NCI-H526 (cell line): ENCODE results near the gene CLTC.

Experiments used
- DNase-seq, 2 experiments: peaks; one replicate each; lab custom pipeline; 2025; lab: John Stamatoyannopoulos, UW

The CLTC gene

DNA sequence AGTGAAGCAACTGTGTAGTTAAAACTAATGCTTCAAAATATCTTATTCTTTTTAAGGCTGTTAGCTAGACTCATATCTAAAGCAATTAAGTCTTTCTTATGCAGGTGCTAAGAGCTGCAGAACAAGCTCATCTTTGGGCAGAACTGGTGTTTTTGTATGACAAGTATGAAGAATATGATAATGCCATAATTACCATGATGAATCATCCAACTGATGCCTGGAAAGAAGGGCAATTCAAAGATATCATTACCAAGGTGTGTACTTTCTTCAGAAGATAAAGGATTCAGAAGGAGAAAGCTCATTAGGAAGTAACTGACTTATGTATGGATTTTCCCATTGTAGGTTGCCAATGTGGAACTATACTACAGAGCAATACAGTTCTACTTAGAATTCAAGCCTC is 63.6 kb downstream of the CLTC start:
- no peak for DNase-seq

DNA sequence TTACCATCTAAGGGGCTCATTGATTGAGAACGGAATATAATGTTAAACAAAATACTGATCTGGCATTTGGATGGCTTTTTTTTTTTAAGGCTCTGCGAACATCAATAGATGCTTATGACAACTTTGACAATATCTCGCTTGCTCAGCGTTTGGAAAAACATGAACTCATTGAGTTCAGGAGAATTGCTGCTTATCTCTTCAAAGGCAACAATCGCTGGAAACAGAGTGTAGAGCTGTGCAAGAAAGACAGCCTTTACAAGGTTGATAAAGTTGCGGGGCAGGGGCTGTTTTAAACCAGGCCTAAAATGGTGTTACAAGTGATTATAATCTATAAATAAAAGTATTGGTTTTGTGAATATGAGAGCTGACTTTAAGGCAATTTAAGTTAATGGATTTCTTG is 65.3 kb downstream of the CLTC start:
- no peak for DNase-seq

DNA sequence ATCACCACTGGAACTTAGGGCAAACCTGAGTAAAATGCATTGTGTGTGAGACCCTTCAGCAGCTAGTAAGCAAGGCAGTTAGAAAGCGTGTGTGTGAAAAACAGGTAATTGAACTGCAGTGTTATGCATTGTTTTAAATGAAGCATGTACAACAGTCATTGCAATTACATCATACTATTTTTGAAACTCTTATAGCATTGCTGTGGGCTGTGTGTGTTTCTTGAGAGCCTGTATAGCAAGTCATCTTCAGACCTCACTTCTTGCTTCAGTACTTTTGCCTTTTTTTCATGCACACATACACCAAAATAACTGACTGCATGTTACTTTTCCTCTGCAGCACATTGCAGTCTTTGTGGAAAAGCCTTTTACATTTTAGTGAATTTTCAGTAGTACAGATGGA is 68.3 kb downstream of the CLTC start:
- no peak for DNase-seq

GRCh38 chr17:59688496-59688895 is 68.8 kb downstream of the CLTC start:
- no peak for DNase-seq

DNA sequence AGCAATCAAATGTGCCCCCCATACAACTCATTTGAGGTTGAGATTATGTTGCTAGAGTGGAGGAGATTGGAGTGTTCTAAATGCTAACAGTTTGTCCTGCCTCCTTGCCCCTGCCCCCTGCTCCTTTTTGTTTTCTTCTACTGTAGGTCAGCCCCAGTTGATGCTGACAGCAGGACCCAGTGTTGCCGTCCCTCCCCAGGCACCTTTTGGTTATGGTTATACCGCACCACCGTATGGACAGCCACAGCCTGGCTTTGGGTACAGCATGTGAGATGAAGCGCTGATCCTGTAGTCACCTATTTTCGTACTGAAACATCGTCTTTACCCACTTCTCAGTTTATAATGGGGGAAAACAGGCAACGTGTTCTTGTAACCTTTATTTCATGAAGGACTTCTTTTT is 73.9 kb downstream of the CLTC start:
- DNase-seq, result no peak

DNA sequence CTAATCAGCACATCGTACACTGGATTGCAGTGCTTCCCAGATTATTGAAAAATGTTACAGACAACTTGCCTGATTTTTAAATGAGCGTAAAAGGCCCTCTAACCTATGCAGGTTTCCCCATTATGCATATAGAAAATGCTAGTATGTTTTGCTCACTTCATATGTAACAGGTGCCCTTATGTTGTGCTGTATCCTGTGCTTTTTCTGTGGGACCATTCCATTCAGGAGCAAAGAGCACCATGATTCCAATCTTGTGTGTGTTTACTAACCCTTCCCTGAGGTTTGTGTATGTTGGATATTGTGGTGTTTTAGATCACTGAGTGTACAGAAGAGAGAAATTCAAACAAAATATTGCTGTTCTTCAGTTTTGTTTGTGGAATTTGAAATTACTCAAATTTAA is 74.6 kb downstream of the CLTC start:
- DNase-seq, result no peak

DNA sequence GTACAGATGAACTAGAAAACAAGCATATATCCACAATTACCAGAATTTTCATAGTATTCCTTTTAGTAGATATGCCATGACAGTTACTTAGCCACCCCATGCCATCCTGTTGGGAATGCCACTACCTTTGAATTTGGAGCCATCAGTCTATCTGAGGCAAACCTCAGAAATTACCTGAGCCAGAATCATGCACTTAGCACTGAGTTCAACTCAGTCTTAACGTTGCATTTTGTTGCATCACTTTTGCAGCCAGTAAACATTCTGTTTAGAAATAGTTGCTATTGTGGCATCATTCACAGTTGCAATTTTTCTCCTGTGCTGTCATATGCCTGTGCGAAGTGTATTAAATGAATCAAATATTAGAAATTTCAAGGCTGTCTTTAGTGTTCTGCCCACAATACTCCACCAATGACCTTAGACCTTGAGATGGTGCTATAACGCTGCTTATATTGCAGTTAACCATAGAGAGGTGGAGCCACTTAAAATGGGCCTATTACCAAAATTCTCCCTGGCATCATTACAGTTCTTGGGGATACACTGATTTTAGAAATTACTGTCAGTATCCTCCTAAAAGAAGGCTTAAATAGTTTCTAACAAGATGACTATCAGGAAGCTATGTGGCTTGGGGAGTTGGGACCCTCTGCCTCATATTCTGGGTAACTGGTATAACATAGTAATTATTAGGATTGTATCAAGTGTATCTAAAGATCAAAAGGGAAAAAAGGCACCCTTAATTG is 76.4 kb downstream of the CLTC start:
- DNase-seq, result no peak

DNA sequence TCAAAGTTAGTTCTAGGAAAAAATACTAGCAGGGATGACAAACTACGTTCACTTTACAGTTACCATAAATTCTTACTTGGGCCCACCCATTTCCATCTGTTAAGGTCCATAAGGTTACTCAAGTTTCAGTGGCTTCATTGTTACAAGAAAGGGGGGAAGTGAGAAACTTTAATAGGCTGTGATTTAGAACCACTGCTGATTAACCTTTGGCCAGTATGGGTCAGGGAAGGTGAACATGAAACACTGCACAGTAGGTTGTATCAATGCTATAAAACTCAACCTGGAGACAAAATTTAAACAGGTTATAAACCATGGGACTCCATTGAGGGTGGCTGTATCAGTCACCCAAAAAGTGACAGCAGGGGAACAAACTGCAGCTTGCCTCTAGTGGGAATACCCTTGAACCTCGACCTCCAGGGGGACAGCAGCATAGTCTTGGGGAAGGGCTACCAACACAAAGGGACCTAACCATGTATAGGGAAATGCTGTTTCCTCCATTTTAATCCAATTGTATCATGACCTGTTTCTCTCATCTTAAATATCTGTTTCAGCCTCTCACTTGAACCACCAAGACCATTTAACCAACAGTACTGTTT is 77.1 kb downstream of the CLTC start:
- DNase-seq, result no peak

GRCh38 chr17:59698143-59698542 is 78.4 kb downstream of the CLTC start:
- no peak for DNase-seq

DNA sequence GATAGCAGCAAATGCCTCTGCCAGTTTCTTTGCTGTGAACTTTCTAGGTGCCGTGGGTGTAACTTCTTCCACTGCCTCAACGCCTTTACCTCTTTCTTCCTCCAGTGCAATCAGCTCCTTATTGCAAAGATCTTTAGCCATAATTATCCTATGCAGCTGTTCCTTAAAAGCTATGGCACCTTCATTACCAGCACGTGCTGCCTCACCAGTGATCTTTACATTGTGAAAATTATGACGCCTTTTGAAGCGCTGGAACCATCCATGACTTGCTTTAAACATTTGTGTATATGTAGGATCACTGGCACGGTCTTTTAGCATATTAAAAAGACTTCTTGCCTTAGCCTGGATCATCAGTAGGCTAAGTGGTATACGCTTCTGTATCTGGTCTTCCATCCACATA is 79.5 kb downstream of the CLTC start:
- DNase-seq, result no peak

DNA sequence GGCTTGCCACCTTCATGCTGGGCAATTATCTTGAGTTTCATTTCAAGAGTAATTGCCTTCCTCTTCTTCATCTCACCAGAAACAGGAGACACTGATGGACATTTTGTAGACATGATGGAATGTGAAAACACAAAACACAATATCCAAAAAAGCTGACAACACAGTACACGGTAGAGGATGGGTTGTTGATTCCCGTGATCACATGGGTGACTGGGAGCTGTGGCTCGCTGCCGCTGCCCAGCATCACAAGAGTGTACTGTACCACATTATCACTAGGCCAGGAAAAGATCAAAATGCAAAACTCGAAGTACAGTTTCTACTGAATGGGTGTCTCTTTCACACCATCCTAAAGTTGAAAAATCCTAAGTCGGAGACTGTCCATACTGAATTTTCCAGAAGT is 80.1 kb downstream of the CLTC start:
- DNase-seq, result no peak

- no peak for DNase-seq
Measured at GRCh38 chr17:59702304-59702703, 82.6 kb downstream of the CLTC start.

DNA sequence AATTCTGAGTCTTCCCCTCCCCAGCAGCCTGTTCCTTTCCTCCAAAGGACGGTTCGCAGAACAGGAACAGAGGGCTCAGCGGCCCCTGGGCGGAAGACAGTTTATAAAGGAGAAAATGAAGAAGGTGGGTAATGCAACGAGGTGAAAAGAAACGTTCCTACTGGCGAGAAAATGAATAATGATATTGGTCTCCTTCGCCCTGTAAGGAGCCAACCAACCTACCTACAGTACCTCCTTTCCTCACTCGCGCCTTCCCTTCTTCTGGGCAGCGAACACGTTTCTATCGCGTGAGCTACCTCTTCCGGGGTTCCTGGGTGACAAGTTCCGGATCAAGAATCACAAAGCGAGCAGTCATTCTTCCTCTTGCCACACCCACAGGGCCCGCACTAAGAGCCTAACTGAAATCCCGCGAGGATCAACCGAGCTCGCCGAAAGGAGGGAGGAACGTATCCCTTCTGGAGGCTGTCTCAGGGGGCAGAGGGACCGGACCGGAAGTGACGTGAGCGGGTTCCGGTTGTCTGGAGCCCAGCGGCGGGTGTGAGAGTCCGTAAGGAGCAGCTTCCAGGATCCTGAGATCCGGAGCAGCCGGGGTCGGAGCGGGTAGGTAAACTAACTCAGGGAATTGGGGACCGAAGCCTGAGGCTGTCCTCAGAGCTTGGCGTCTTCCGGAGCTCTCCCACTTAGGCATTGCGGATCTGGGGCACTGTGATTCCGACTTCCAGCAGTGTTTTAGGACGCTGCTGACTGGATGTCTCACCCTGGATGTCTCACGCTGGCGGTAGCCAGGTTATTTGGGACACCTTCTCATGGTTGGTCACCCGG is 87.7 kb downstream of the CLTC start, which contains the start of the genes PTRH2 and VMP1:
Gene PTRH2 (minus strand): TSS at position 282 of the 822 bp plus-strand sequence. CDS start 9,452 bp downstream, outside the sequence.
Gene VMP1 (plus strand): TSS at position 506 of the 822 bp plus-strand sequence. CDS start 23,793 bp downstream, outside the sequence.
- peak; percentile 99 to 100 for DNase-seq

- DNase-seq, result peak; percentile 28 to 46
Measured at GRCh38 chr17:59707971-59708430, 88.3 kb downstream of the CLTC start.

DNA sequence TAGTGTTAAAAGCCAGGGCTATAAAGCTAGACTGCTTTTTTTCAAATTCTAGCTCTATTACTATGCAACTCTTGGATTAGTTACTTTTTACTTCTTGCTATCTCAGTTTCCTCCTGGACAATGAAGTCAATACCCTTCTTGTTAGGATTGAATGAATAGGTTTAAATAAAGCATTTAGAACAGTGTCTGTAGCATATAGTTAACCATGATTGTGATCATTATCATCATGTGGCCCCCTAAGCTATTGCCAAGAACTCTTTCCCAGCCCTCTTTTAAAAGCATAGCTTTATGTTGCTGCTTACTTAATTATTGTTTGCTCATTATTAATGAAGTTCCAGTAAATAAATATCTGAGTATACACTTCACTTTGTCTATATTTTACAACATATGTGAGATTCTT is 92.2 kb downstream of the CLTC start:
- DNase-seq, result no peak

DNA sequence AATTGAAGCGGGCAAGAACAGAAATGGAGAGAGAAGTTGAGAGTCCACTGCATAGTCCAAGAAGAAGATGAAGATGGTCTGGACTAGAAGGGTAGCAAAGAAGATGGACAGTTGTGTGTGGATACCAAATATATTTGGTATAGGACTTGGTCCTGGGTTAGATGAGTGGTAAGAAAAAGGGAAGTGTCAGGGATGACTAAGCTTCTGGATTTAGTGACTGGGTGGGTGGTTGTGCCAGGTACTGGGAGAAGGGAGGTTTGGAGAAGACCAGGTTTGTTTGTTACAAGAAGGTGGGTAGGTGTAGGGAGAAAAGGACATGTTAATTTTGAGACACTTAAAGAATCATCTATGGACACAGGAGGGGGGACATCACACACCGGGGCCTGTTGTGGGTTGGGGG is 93.2 kb downstream of the CLTC start:
- DNase-seq, result no peak

DNA sequence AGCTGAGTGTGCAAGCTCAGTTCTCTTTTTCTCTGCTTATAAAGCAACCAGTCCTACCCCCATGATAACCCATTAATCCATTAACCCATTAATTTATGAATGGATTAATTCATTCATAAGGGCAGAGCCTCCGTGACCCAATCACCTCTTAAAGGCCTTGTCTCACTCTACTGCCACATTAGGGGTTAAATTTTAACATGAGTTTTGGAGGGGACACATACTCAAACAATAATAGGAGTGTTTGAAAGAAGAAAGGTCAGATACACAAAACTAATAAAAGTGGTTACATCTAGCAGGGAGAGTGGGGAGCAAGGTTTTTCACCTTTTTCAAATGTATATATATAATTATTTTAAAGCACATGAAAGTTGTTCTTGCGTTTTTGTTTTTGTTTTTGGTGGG is 94.6 kb downstream of the CLTC start:
- DNase-seq, result no peak

- DNase-seq, result no peak
Measured at GRCh38 chr17:59716427-59716826, 96.7 kb downstream of the CLTC start.

- no peak for DNase-seq
Measured at GRCh38 chr17:59719526-59719925, 99.8 kb downstream of the CLTC start.

DNA sequence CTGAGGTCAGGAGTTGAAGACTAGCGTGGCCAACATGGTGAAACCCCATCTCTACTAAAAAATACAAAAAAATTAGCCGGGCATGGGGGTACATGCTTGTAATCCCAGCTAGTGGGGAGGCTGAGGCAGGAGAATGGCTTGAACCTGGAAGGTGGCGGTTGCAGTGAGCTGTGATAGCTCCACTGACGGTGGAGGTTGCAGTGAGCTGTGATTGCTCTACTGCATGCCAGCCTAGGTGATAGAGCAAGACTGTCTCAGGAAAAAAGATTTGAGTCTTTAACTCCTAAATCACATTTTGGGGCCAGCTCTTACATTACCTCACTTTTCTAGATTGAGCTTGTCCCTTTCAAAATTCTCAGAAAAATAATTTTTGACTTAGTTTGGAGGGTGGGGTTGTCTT is 102.9 kb downstream of the CLTC start:
- no peak for DNase-seq

- no peak for DNase-seq
Measured at GRCh38 chr17:59723041-59723440, 103.3 kb downstream of the CLTC start.

GRCh38 chr17:59723607-59724006 is 103.9 kb downstream of the CLTC start:
- no peak for DNase-seq

DNA sequence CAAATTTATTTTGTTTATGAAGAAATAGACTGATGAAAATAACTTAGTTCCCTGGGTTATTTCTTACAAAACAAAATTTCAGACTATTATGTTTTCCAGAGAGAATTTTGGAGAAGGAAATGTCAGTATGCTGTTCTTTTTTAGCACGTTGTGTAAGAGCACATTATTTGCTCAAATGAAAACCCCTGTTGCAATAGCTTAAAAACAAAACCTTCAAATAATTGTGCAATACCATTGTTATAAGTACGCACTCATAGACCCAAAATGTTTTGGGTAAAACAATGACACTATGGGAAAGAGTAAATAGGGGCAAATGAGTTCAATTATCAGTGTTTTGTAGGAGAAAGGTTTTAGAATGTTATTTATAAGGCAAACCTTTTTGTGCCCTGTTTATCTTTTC is 106.0 kb downstream of the CLTC start:
- no peak for DNase-seq
